ENCODE data around the gene HIVEP2.

The HIVEP2 gene

GRCh38 chr6:142726616-142727015 is 218.4 kb downstream of the HIVEP2 start:
- Histone ChIP-seq H3K4me1 (ENCODE audit: control insufficient read depth in 1 of 2, insufficient read depth in 1 of 2, low read depth in 1 of 2, low read length in 1 of 2) (peaks cover 17 to 23% of the 10 kb centered on the region in 2 experiments), H3K9me3 (no peaks in the 10 kb centered on the region), H3K4me3 (ENCODE audit: low read depth in 1 of 2, low read length in 1 of 2) (no peak overlapping the region), H3K36me3 (no peaks in the 10 kb centered on the region), H3K27me3 (no peaks in the 10 kb centered on the region), H3K27ac (no peak overlapping the region)
- no peak for TF ChIP-seq CTCF (IDR thresholded peaks at IDR 0.05)

DNA sequence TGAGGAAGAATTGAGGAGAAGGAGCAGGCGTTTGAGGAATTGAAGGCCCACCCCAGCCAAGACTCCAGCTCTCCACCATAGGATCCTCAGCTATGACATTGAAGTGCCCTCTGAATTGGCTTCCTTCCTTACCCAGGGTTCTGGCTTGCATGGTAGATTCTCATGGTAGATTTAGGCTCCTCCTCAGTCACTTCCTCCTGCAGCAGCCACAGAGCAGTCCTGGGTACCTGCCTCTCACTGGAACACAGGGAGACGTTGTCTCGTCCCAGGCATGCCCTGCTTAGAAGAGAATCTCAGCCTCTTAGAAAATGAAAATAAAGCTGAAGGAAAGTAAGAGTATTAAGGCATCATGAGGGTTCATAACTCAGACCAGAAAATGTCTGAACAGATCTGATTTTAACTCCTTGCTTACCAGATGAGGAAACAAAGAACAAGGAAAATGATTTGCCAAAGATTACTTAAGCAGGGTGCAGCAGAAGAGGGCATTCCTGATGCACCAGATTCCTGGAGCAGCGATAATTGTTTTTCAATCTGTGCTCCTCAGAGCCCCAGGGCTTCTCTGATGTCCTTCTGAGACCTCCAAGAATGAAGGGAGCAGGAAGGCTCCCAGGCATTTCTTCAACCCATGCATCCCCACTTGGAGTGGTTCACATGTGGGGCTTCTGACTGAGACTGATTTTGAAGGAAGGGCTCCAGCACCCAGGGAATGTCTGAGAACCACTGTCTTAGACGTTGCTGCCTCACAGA is 219.8 kb downstream of the HIVEP2 start:
- H3K4me3 ChIP-seq (ENCODE audit: low read depth in 1 of 2, low read length in 1 of 2) = no peak overlapping the region
- no peak overlapping the region for H3K27ac ChIP-seq
- TF ChIP-seq CTCF (IDR thresholded peaks at IDR 0.05) = no peak
- no peaks in the 10 kb centered on the region for H3K27me3 ChIP-seq
- peaks cover 27 to 33% of the 10 kb centered on the region in 2 experiments for H3K4me1 ChIP-seq (ENCODE audit: control insufficient read depth in 1 of 2, insufficient read depth in 1 of 2, low read depth in 1 of 2, low read length in 1 of 2)
- no peaks in the 10 kb centered on the region for H3K9me3 ChIP-seq
- H3K36me3 ChIP-seq = no peaks in the 10 kb centered on the region

DNA sequence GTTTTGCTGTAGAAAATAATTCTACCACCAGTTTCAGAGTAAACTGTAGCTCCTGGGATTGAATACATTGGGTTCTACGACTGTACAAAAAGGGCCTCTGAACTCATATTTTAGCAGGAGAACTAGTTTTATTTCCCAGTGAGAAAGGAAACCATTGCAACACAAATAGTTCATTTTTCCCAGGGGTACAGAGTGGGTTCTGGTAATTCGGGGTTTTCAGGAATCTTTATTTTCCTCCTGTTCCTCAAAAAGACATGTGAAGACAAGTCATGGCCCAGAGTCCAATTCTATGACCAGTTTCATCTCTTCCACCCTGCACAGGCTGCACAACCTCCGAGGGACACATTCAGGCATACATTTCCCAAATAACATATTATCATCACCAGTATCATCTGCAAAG is 222.1 kb downstream of the HIVEP2 start:
- peaks cover 14 to 15% of the 10 kb centered on the region in 2 experiments for H3K4me1 ChIP-seq (ENCODE audit: control insufficient read depth in 1 of 2, insufficient read depth in 1 of 2, low read depth in 1 of 2, low read length in 1 of 2)
- H3K9me3 ChIP-seq = no peaks in the 10 kb centered on the region
- TF ChIP-seq CTCF (IDR thresholded peaks at IDR 0.05) = no peak
- H3K36me3 ChIP-seq = no peaks in the 10 kb centered on the region
- H3K27me3 ChIP-seq = no peaks in the 10 kb centered on the region
- H3K4me3 ChIP-seq (ENCODE audit: low read depth in 1 of 2, low read length in 1 of 2) = no peak overlapping the region
- H3K27ac ChIP-seq = no peak overlapping the region

DNA sequence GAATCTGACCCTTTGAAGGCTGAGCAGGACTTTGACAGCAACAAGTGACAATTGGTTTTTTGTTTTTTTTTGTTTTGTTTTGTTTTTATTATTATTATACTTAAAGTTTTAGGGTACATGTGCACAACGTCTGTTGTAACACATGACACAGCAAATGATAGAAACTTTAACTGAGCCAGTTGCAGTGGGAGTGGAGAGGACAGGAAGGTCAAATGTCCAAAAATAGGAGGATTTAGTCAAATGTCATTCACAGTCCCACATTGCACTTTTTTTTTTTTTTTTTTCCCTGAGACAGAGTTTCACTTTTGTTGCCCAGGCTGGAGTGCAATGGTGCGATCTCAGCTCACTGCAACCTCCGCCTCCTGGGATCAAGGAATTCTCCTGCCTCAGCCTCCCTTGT is 223.0 kb downstream of the HIVEP2 start:
- no peak for TF ChIP-seq CTCF (IDR thresholded peaks at IDR 0.05)
- Histone ChIP-seq H3K36me3 (no peaks in the 10 kb centered on the region), H3K27ac (peak overlapping the region; percentile 17), H3K27me3 (no peaks in the 10 kb centered on the region), H3K4me1 (ENCODE audit: control insufficient read depth in 1 of 2, insufficient read depth in 1 of 2, low read depth in 1 of 2, low read length in 1 of 2) (peaks cover 14 to 15% of the 10 kb centered on the region in 2 experiments), H3K4me3 (ENCODE audit: low read depth in 1 of 2, low read length in 1 of 2) (no peak overlapping the region), H3K9me3 (no peaks in the 10 kb centered on the region)

- Histone ChIP-seq H3K4me1 (ENCODE audit: control insufficient read depth in 1 of 2, insufficient read depth in 1 of 2, low read depth in 1 of 2, low read length in 1 of 2) (peaks cover 15 to 16% of the 10 kb centered on the region in 2 experiments), H3K27ac (peak overlapping the region; percentile 17), H3K27me3 (no peaks in the 10 kb centered on the region), H3K9me3 (no peaks in the 10 kb centered on the region), H3K4me3 (ENCODE audit: low read depth in 1 of 2, low read length in 1 of 2) (no peak overlapping the region), H3K36me3 (no peaks in the 10 kb centered on the region)
- TF ChIP-seq CTCF (IDR thresholded peaks at IDR 0.05) = no peak
Observed at GRCh38 chr6:142721215-142721920, 223.6 kb downstream of the HIVEP2 start.
